AG08396 (cell line): ENCODE measurements around the gene NR1D1.

Experiments used
- DNase-seq: peaks from one replicate; pipeline ENCODE4 v3.0.0; 2012; ENCODE audit warnings: low spot score, mixed read lengths

NR1D1 gene

DNA sequence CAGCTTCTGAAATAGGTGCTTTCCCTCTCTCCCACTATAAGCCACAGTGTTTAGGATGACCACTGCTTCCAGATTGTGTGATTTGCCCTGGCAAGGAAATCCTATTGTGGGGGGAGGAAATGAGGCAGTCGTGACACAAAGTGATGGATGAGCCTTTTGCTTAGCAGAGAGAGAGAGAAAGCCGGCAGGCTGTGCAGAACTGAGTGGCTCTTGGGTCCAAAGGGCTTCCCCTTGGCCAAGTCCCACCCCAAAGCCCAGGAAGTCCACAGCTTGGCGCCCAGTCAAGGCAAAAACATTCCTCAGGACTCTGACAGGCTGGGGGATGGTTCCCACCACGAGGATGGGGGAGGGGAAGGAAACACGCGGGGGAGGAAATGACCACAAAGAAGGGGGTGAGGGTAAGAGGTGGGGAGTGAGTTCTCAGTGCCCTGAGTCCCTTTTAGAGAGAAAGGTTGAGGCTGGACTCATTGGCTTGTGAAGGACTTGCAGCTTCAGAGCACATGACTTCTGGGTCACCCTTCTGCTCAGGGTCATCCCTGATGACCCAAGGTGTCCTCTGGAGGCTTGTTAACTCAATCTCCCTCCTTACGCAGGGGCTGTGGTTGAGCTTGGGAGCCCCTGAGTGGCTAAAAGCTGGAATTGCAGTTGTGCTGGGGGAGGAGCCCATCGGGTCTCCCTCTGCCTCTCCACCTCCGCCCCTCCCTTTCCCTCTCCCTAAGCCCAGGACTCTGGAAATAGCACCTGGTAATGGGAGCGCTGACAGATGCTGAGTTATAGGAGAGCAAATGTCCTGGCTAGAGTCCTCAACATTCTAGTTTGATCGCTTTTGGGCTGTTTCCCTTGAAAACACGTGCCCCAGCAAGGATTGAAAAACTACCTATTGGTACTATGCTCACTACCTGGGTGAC is 11.1 kb upstream of the NR1D1 start:
- DNase-seq, result peak; percentile 86

GRCh38 chr17:40110026-40110845 is 9.8 kb upstream of the NR1D1 start:
- no peak for DNase-seq

DNA sequence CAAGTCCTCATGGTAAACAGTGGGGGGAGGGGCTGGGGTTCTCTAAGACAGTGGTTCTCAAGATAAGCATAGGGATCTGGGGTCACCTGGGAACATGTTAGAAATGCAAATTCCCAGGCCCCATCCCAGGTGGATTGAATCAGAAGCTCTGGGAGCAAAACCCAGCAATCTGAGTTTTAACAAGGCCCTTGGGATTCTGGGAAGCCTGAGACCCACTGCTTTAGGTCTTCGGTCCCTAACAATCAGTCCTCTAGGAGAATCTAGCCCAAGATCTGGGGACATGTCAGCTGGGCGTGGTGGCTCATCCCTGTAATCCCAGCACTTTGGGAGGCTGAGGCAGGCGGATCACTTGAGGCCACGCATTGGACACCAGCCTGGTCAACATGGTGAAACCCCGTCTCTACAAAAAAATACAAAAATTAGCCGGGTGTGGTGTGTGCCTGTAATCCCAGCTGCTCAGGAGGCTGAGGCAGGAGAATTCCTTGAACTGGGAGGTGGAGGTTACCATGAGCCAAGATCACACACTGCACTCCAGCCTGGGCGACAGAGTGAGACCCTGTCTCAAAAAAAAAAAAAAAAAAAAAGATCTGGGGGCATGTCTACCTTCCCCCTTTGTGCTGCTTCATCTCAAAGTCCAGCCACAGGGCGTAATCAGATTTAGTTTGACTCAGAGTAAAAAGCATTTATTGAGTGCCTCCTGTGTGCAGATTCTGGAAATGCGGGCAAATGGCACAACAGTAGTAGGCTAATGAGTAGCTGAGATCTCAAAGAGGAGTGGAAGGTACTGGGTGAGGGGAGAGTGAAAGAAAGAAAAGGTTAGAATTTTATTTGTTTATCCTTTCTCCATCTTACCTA is 8.8 kb upstream of the NR1D1 start:
- no peak for DNase-seq

GRCh38 chr17:40107522-40108174 is 7.3 kb upstream of the NR1D1 start:
- no peak for DNase-seq

DNA sequence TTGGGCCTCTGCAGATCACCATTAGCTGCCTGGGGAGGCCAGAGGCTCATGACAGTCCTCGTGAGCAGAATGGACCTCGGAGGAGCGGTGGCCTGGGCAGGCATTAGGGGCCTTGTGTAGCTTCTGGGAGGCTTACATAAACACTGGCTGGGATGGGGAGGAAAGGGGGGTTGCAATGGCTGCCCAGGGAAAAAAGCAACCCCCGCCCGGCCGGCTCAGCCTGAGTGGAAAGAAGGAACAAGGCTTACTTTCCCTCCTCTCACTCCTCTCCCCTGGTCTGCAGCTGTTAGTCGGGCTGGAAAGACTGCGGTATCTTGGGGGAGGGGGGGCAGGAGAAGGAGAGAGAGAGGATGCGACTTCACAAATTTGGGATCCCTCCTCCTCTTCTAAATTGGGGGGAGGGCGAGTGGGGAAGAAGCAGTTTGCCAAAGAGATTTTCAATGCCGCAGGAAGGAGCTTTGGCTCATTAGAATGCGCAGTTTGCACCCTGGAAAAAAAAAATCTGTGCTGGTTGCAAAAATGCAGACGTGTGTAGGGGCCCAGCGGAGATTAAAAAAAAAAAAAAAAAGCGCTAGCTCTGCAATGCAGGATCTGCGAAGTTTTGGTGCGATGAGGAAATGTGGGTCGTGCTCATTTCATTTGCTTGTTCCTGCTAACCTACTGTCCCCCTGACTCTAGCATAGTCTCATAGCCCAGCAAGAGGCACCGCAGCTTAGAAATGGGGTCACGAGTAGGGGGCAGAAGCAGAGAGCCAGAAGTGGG is 6.6 kb upstream of the NR1D1 start:
- DNase-seq, result no peak

GRCh38 chr17:40105861-40106759 is 5.7 kb upstream of the NR1D1 start:
- no peak for DNase-seq

- no peak for DNase-seq
Measured at GRCh38 chr17:40104594-40105486, 4.5 kb upstream of the NR1D1 start.

GRCh38 chr17:40103688-40104087 is 3.3 kb upstream of the NR1D1 start:
- DNase-seq, result no peak

DNA sequence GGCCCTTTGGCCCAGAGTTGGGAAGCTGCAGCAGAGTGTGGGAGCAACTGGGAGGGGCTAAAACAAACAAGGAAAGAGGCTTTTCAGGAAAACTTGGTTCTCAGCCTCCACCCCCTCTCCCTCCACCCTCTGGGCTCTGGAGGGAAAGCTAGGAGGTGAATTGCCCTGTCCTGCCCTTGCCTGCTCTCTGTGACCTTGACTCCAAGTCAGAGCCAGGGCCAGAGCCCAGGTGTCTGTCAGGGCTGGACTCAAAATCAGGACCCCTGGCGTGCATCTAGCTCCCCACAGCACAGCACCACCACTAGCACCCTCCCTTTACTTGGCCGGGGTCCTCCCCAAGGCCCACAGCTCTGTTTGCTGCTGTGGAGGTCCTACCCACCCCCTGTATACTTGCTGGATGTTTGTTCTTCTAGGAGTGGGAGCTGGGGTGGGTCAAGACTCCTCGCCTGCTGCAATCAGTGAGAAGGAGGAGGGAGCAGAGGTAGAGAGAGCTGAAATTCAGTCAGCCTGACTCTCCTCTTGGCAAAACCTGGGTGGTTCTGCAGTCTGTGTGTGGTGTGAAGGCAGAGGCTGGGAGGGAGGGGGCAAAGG is 2.8 kb upstream of the NR1D1 start:
- no peak for DNase-seq

- DNase-seq, result no peak
Measured at GRCh38 chr17:40101367-40102210, 1.2 kb upstream of the NR1D1 start.

GRCh38 chr17:40100669-40101366 is 429 bp upstream of the NR1D1 start:
- DNase-seq, result peak; percentile 97

DNA sequence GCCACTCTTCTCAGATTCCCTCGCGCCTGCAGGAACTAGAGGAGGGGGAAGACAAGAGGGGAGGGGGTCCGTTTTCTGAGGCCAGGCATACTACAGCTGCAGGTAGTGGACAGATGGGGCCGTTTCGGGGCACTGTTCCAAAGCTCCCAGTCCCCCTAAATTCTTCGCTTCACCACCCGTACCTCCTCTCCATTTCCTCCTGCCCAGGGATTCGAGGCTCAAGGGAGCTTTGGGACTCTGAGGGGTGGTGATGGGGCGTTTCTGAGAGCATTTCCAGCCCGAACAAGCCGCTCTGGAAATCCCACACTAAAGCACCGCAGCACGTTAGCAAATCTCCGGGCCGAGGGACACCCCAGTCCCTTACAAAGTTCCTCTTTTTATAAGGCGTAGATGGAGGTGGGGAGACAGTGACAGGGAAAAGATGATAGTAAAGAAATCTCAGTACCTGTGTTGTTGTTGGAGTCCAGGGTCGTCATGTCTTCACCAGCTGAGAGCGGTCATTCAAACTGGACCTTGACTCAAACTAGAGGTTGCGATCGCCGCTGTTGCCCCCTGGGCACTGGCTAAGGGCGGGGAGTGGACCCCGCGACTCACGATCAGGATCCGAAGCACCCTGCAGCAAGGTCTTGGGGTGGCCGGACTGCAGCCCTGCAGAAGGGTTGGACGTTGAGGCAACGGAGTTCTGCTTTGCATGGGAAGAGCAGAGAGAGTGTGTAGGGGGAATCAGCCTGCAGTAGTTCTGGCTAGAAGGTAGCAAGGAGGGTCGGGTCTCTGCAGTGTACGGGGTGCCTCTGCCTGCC is 570 bp downstream of the NR1D1 start:
- DNase-seq, result no peak

DNA sequence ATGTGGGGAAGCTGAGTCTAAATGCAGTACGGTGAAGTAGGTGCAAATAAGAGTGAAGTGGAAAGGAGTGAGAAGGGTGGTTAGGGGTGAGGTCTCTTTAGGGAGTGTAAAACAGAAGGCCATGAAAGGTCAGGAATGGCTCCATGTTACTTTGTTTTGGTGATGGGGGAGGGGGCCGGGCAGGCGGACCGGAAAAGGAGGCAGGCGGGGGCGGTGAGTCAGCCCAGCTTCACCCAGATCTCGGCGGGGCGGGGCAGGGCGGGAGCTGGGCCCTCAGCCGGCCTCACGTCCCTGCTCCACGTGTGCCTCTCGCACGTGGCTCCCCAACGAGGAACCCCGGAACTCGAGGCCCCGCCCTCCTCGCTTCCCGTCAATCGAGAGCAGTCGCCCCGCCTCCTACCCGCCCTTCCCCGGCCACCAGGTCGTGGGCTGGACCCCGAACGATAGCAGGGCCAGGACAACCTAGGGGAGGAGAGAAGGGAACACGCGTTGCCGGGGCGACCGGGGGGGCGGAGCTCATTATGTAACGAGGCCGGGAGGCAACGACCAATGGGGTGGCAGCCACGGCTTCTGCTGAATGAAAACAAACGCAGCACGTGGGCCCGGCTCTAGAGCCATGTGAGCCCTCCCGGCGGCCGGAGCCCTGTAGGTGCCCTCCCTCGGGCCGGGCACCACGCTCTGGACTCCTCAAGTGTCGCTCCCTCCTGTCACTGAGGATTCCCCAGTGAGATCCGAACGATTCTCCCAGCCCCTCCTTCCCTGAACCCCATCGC is 1.4 kb downstream of the NR1D1 start:
- DNase-seq, result peak; percentile 96

DNA sequence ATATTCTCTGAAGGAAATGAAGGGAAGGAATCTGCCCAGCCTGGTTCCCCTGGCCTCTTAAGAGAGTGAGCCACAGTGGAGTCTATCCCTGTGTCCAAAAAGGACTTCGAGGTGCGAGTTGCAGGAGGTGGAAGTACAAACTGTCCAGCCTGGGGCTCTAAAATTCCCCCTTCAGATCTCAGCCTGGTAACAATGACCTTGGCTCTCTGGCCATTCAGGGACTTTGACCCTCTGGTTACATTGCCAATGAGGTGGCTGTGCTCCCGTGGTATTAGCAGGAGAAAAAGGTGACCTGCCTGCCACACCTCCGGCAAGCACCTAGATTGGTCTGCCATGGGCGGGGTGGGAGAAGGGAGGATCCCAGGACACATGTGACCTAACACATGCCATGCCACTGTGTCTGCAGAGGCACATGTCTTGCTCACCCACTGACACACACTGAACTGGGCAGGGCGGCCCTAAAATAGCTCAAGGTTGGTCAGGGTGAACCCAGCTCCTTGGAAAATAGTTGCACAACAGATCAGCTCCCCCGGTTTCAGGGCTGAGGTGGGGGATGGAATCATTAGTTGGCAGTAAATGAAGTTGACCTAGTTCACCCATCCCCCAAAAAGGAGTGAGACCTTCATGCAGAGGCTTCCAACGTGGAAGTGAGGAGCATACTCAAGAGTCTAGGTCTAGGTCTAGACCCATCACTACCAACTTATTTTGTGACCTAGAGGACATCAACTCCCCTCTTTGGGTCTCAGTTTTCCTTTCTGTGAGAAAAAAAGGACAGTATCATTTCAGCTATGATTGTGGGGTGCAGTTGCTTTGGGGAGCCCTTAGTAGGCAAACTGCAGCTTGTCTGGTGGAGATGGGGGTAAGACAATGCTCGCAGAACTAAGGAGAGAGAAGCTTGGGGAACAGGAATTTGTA is 2.2 kb downstream of the NR1D1 start:
- peak; percentile 65 for DNase-seq
